Measurements from ENCODE around the gene HDDC3.

The HDDC3 gene

GRCh38 chr15:90880381-90881145 is 51.8 kb downstream of the HDDC3 start:
- DNase-seq (ENCODE audit: extremely low read depth, low read depth) = no peak
- TF ChIP-seq, protein P1, sequence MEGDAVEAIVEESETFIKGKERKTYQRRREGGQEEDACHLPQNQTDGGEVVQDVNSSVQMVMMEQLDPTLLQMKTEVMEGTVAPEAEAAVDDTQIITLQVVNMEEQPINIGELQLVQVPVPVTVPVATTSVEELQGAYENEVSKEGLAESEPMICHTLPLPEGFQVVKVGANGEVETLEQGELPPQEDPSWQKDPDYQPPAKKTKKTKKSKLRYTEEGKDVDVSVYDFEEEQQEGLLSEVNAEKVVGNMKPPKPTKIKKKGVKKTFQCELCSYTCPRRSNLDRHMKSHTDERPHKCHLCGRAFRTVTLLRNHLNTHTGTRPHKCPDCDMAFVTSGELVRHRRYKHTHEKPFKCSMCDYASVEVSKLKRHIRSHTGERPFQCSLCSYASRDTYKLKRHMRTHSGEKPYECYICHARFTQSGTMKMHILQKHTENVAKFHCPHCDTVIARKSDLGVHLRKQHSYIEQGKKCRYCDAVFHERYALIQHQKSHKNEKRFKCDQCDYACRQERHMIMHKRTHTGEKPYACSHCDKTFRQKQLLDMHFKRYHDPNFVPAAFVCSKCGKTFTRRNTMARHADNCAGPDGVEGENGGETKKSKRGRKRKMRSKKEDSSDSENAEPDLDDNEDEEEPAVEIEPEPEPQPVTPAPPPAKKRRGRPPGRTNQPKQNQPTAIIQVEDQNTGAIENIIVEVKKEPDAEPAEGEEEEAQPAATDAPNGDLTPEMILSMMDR (IDR thresholded peaks at IDR 0.05; ENCODE audit: low read depth, low read length) = no peak
